ENCODE results near the gene INVS. TPM values are rescaled to one million over a fixed set of nuclear protein-coding genes. Genes with fewer than 3 reads are reported as not detected.
A peak's percentile ranks its signal among the peaks of the same experiment; 100 is the strongest.

The INVS gene
- total and polyA plus RNA-seq, 2 experiments from 2014 or later: 4.1 to 8.7 TPM

DNA sequence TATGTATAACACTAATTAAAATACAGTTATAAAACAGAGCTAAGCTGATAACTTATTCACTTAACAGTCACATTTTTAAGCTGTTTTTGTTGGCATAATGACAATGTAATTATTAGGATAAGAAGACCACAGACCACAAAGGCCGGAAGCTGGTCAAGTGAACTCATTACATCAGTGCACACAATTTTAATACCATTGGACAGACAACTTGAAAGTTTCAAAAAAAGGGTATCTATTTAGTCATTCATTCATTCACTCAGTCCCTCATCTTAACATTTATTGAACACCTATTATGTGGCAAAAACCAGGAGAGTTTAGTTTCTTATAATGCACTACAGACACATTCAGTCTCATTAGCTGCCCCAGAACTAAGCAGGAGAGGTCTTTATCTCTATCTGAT, 11.8 kb upstream of the INVS start:
- peaks cover 29% of the 10 kb centered on the region for H3K4me1 Mint-ChIP-seq
- no peak overlapping the region for H3K4me2 ChIP-seq
- no peaks in the 10 kb centered on the region for H3K36me3 ChIP-seq (ENCODE audit: insufficient read depth)
- H3K9me2 ChIP-seq (ENCODE audit: insufficient read depth): no peaks in the 10 kb centered on the region
- no peak for TF ChIP-seq NANOG (IDR thresholded peaks at IDR 0.05; ENCODE audit: borderline replicate concordance)
- TF ChIP-seq ZNF331 (CRISPR knock-in tag; IDR thresholded peaks at IDR 0.05; ENCODE audit: low read depth): no peak
- TF ChIP-seq, protein P1, sequence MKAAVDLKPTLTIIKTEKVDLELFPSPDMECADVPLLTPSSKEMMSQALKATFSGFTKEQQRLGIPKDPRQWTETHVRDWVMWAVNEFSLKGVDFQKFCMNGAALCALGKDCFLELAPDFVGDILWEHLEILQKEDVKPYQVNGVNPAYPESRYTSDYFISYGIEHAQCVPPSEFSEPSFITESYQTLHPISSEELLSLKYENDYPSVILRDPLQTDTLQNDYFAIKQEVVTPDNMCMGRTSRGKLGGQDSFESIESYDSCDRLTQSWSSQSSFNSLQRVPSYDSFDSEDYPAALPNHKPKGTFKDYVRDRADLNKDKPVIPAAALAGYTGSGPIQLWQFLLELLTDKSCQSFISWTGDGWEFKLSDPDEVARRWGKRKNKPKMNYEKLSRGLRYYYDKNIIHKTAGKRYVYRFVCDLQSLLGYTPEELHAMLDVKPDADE (IDR thresholded peaks at IDR 0.05): no peak
- TF ChIP-seq, protein P2, sequence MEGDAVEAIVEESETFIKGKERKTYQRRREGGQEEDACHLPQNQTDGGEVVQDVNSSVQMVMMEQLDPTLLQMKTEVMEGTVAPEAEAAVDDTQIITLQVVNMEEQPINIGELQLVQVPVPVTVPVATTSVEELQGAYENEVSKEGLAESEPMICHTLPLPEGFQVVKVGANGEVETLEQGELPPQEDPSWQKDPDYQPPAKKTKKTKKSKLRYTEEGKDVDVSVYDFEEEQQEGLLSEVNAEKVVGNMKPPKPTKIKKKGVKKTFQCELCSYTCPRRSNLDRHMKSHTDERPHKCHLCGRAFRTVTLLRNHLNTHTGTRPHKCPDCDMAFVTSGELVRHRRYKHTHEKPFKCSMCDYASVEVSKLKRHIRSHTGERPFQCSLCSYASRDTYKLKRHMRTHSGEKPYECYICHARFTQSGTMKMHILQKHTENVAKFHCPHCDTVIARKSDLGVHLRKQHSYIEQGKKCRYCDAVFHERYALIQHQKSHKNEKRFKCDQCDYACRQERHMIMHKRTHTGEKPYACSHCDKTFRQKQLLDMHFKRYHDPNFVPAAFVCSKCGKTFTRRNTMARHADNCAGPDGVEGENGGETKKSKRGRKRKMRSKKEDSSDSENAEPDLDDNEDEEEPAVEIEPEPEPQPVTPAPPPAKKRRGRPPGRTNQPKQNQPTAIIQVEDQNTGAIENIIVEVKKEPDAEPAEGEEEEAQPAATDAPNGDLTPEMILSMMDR (conservative IDR thresholded peaks at IDR 0.05; ENCODE audit: low read depth in 2 of 2): no peak
- no peak for TF ChIP-seq EZH2phosphoT487 (IDR thresholded peaks at IDR 0.05; ENCODE audit: unreplicated experiment)
- TF ChIP-seq STAT1 (IDR thresholded peaks at IDR 0.05; ENCODE audit: unreplicated experiment): no peak
- no peaks in the 10 kb centered on the region for H3F3A ChIP-seq (replicated peaks; ENCODE audit: low read depth)
- H3K4me1 ChIP-seq (ENCODE audit: insufficient read depth): peaks cover 23% of the 10 kb centered on the region
- H2AFZ ChIP-seq: no peak overlapping the region
- H3K27me3 Mint-ChIP-seq (ENCODE audit: insufficient read depth, low read depth, poor library complexity): peaks cover 2% of the 10 kb centered on the region
- H4K20me1 ChIP-seq (replicated peaks; ENCODE audit: insufficient read depth): no peaks in the 10 kb centered on the region
- no peak for ATAC-seq
- H3K79me2 ChIP-seq (replicated peaks; ENCODE audit: insufficient read depth): peaks cover 62% of the 10 kb centered on the region
- no peaks in the 10 kb centered on the region for H3K9me3 Mint-ChIP-seq
- no peaks in the 10 kb centered on the region for H3K27me3 ChIP-seq (ENCODE audit: insufficient read depth)
- no peak overlapping the region for H3K27ac ChIP-seq (ENCODE audit: low read depth)
- DNase-seq (ENCODE audit: low spot score): no peak
- no peak overlapping the region for H3K4me3 ChIP-seq
- H3K36me3 Mint-ChIP-seq (ENCODE audit: low read depth): no peaks in the 10 kb centered on the region
- no peak overlapping the region for H3K4me3 Mint-ChIP-seq
- no peak overlapping the region for H3K27ac Mint-ChIP-seq

DNA sequence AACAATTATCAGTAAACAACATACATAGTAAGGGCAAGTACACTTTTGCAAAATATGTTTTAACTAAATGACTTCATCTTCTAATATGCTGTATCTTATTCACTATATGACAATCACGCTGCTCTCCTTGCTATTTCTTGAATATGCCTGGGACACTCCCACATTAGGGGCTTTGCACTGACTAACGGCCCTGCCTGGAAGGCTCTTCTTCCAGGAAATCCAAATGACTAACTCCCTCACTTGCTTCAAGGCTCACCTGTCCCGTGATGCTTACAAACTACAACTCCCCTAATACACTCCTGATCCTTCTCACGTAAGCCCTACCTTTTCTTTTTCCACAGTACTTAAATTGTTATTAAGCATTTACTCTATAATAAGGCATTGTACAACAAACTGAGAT, 10.8 kb upstream of the INVS start:
- Histone ChIP-seq H3K4me3 (no peak overlapping the region), H2AFZ (no peak overlapping the region), H3K27me3 (ENCODE audit: insufficient read depth) (no peaks in the 10 kb centered on the region), H3K27ac (ENCODE audit: low read depth) (no peak overlapping the region), H3K9me2 (ENCODE audit: insufficient read depth) (no peaks in the 10 kb centered on the region), H3K79me2 (replicated peaks; ENCODE audit: insufficient read depth) (peaks cover 62% of the 10 kb centered on the region), H3K4me1 (ENCODE audit: insufficient read depth) (peaks cover 17% of the 10 kb centered on the region), H3K36me3 (ENCODE audit: insufficient read depth) (no peaks in the 10 kb centered on the region), H3F3A (replicated peaks; ENCODE audit: low read depth) (no peaks in the 10 kb centered on the region), H3K4me2 (no peak overlapping the region), H4K20me1 (replicated peaks; ENCODE audit: insufficient read depth) (no peaks in the 10 kb centered on the region)
- no peaks in the 10 kb centered on the region for H3K9me3 Mint-ChIP-seq
- DNase-seq (ENCODE audit: low spot score): no peak
- peak; percentile 44 for ATAC-seq
- H3K36me3 Mint-ChIP-seq (ENCODE audit: low read depth): no peaks in the 10 kb centered on the region
- H3K4me1 Mint-ChIP-seq: peaks cover 24% of the 10 kb centered on the region
- no peak for TF ChIP-seq ZNF114 (CRISPR knock-in tag; IDR thresholded peaks at IDR 0.05)
- no peak for TF ChIP-seq STAT1 (IDR thresholded peaks at IDR 0.05; ENCODE audit: unreplicated experiment)
- H3K4me3 Mint-ChIP-seq: no peak overlapping the region
- no peak overlapping the region for H3K27ac Mint-ChIP-seq
- peaks cover 2% of the 10 kb centered on the region for H3K27me3 Mint-ChIP-seq (ENCODE audit: insufficient read depth, low read depth, poor library complexity)

DNA sequence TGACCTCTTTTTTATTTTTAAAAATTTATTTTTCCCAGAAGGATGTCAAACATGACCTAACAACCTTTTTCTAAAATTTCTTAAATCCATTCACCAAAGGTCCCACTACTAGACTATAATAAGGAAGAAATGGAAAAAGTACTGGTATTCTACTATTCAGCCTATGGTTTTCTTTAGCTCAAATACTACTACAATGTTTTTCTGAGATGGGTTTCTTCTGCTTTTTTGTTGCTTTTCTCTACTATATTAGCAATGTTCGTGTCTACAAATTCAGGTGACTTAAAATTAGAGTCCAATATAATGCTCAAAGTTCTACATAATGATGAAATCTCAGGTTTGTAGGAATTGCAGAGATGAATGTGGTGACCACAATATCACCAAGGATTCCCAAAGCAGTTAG, 8.2 kb upstream of the INVS start:
- H4K20me1 ChIP-seq (replicated peaks; ENCODE audit: insufficient read depth): no peaks in the 10 kb centered on the region
- no peak overlapping the region for H3K27ac ChIP-seq (ENCODE audit: low read depth)
- DNase-seq (ENCODE audit: low spot score): no peak
- H3K4me1 ChIP-seq (ENCODE audit: insufficient read depth): no peaks in the 10 kb centered on the region
- Mint-ChIP-seq H3K27ac (no peak overlapping the region), H3K36me3 (ENCODE audit: low read depth) (no peaks in the 10 kb centered on the region), H3K9me3 (no peaks in the 10 kb centered on the region), H3K27me3 (ENCODE audit: insufficient read depth, low read depth, poor library complexity) (peaks cover 2% of the 10 kb centered on the region), H3K4me3 (no peak overlapping the region), H3K4me1 (peaks cover 11% of the 10 kb centered on the region)
- H3K27me3 ChIP-seq (ENCODE audit: insufficient read depth): no peaks in the 10 kb centered on the region
- no peak overlapping the region for H2AFZ ChIP-seq
- H3K4me2 ChIP-seq: no peak overlapping the region
- H3K36me3 ChIP-seq (ENCODE audit: insufficient read depth): no peaks in the 10 kb centered on the region
- no peaks in the 10 kb centered on the region for H3F3A ChIP-seq (replicated peaks; ENCODE audit: low read depth)
- H3K4me3 ChIP-seq: no peak overlapping the region
- no peak for ATAC-seq
- H3K9me2 ChIP-seq (ENCODE audit: insufficient read depth): no peaks in the 10 kb centered on the region
- H3K79me2 ChIP-seq (replicated peaks; ENCODE audit: insufficient read depth): peaks cover 70% of the 10 kb centered on the region
- TF ChIP-seq JUNB (IDR thresholded peaks at IDR 0.05; ENCODE audit: unreplicated experiment) (no peak), CREB1 (CRISPR knock-in tag; IDR thresholded peaks at IDR 0.05; ENCODE audit: low read depth) (no peak), POLR2AphosphoS5 (IDR thresholded peaks at IDR 0.05; ENCODE audit: low read depth) (no peak), ZNF331 (CRISPR knock-in tag; IDR thresholded peaks at IDR 0.05; ENCODE audit: low read depth) (no peak)
- TF ChIP-seq, protein P1 (IDR thresholded peaks at IDR 0.05): no peak
- TF ChIP-seq, protein P2 (conservative IDR thresholded peaks at IDR 0.05; ENCODE audit: low read depth in 2 of 2): no peak

Data from GM23338 (cell line).